ENCODE results near the gene CTNNA2.
"Not testable (repeated sequence)": the region's sequence is repeated elsewhere in the genome, so short reads cannot be mapped to it uniquely, and the experiment has no call there.

Gene CTNNA2

DNA sequence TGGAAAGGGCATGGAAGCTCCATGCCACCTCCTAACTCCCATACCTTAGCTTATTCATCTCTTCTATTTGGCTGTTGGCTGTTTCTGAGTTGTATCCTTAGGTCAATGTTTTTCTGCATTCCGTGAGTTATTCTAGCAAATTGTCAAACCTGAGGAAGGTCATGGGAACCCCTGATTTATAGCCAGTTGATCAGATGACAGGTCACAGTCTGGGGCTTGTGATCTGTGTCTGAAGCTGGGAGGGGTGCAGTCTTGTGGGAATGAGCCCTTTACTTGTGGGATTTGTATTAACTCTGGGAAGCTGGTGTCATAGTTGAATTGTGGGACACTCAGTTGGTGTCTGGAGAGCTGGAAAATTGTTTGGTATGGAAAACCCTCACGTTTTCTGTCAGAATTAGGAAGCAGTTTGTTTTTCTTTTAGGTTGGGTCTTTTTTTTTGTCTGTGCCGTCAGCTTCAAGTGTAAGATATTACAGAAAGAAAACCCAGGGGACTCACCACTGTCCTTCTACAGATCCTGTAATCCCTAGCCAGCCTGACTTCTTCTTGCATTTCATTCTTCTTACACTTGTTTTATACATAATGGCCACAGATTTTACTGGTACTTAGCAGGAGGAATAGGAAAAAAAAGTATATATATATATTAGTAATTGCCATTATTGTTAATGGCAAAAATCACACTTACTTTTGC, 653.8 kb downstream of the CTNNA2 start:
- DNase-seq, result no peak

DNA sequence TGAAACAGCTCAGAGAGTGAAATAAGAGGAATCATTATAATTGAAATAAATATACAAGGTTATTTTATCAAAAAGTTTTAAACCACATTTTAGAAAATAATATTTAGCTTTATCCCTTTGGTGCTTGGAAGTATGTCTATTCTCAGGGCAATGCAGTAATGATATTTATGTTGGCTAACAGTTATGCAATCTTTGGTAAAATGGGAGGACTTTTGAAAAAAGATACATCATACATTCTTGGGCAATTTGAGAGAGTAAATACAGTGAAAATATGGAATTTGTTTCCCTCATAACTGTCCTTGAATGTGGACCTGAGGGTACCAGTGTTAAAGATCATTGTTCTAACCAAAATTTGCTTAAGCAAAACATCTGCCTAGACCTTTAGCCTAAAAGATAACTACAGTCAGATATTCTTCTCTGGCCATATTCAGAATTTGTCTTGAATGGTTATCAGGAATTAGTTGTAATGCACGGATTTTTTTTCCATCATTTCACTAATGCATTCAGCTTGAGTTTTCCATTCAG, 654.5 kb downstream of the CTNNA2 start:
- DNase-seq, result no peak

DNA sequence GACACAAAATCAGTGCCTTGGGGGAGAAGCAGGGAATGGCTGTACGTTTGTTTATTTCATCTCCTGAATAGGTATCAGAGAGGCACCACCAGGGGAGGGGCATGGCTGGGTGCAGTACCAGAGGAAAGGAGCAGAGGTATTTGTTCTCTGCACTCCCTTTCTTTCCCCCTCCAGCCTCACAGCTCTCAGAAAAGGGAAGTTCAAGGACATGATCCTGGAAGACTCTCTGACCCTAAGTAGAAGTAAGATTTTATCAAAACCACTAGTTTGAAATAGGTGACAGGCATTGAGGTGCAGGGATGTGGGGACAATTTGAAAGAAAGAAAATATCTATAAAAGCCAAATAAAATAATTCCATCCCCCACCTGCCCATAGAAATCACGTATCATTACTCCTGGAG, 655.2 kb downstream of the CTNNA2 start:
- no peak for DNase-seq

DNA sequence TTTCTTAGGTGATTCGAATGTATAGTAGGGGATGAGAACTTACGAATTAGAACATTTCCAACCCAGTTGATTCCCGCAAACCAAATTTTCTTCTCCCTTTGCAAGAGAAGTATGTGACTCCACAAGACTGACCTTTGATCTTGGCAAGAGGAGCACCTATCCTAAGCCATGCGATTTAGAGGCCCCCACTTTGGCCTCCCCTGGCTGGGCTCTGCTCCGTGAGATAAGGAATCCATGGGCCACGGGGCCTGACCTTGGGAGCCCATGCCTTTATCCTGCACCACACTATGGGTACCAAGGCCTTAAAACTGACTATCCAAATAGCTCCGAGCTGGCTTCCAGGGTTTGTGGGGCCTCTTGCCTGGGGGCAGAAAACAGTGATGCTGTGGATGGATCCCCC, 656.0 kb downstream of the CTNNA2 start:
- DNase-seq, result no peak

DNA sequence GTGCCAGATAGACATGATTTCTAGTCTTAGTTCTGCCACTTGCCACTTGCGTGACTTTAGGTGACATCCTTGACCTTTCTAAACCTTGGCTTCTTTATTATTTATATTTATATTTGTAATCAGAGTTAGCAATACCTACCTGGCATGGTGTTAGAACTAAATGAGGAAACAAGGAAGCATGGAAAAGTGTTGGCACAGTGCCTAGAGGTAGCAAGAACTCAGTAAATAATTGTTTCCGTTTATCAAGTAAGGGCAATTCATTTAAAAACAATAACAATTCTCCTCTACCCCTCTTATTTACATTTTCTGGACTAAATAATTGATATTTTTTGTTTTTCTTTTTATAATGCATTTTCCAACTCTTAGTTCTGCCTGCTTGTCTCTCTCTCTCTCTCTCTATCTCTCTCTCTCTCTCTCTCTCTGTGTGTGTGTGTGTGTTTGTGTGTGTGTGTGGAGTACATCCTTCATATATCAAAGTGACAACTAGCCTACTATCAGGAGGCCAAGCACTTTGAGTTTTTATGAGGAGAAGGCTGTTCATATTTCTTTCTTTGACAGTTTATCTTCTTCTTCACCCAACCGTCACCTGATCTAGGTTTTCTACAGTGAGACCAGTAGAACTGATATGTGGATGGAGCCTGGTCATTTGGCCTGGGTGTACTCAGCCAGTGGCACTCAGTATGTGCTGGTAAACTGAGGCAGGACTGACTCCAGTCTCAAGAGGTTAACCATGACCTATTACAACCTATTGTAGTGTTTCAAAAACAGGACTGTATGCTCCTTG, 657.2 kb downstream of the CTNNA2 start:
- no peak for DNase-seq

DNA sequence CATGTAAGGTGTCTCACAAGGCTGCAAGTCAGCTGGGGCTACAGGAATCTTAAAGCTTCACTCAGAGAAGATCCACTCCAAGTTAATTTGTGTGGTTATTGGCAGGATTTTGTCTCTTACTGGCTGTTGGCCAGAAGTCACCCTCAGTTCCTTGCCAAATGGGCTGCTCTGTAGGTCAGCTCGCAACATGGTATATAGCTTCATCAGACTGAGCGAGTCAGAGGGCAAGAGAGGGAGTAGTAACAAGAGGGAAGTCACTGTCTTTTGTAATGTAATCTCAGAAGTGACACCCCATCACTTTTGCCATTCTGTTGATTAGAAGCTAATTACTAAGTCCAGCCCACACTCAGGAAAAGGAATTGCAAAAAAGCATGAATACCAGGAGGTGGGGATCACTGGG, 672.2 kb downstream of the CTNNA2 start:
- no peak for DNase-seq

DNA sequence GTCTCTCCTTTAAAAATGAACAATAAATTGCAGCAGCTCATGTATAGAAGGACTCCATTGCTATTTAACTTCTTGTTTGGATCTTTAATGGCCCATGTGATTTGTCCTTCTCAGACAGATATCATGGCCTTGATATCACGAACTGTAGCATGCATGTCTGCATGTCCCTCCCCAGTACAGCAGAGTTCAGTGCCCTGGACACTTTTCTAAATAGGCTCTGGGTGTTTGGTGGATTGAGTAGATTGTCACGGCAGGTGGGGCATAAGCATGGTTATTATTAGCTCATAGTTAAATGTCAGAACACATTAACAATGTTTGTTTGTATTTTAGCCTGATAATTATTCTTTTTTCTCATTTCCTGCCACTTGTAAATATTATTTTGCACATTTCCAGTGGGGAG, 673.4 kb downstream of the CTNNA2 start:
- DNase-seq, result no peak

DNA sequence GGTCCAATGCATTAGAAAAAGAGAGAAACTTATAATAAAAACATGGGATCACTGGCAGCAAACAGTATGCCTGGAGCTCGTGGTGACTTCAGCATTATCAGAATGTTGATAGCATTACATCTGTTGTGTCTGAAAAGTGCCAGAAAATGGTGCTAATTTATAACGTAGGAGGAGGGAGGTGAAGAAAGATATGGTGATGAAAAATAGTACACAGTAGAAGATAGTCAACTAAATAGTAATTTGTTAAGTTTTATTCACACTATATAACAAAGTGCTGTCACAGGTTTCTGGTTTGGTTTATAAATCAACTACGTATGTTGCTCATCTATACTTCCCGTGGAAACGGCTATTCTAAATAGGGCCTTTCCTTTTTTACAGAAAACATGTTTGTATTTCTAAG, 674.3 kb downstream of the CTNNA2 start:
- DNase-seq, result no peak

DNA sequence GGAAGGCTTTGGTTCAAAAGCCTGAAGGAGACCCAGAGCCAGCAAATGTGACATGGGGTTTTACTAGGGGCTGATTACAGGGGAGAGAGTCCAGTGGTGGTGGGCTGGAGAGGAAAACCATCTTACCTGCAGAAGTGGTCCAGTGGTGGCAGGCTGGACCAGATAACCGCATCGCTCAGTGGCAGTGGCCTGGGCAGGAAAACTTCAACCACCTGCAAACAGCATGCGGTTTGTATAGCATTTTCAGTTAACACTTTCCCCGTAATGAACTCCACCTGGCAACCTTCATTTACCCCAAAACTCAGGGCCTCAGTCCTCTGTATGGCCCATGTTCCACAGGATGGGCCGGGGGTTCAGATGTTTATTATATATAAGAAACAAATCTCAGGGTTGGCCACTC, 677.3 kb downstream of the CTNNA2 start:
- DNase-seq, result no peak

DNA sequence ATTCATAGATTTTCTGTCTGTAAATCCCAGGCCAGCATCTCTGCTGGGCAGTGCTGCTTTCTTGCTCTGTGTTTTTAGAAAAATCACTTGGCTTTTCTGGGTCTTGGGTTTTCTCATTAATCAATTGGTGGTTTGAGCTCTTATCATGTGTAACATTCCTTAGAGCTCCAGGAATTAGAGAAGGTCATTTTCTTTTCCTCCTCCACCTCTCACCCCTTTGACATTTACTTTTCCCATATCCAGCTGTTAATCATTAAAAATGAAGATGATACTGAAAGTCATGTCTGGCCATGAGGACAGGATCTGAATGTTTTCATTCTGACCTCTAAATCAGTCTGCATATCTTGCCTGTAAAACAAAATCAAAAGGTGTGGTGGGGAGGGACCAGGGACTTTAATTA, 680.7 kb downstream of the CTNNA2 start:
- no peak for DNase-seq

DNA sequence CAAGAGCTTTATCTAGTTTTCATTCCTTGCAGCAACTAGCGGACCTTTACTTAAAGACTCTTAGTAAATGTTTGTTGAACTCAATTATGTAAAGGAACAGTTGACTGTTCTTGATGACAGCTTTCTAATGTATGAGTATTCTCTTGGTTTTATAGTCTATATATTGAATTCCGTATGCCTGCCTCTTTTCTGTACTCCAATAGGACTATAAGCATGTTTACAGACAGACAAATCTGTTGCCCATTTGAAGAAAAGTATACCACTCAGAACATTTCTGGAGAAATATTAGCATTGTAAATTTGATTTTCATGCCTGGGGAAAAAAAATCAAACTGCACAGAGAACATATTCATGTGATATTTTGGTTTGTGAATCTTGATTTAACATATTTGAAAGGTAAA, 682.2 kb downstream of the CTNNA2 start:
- DNase-seq, result no peak

DNA sequence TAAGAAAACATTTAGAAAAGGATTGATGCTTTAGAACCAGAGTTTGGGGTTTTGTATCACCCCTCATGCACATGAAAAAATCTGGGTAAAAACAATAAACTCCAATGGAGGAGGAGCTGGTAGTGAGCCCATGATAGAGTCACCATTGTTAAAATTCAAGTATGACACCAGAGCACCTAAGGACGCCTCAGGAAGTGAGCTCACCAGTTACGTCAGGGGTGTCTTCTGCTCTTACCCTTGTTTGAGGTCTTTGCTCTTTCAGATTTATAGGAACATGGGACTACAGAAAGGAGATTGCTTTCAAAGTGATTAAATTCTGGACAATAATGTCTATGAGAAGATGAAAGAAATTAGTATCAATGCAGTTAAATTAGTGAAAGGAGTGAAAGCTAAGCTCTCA, 685.2 kb downstream of the CTNNA2 start:
- DNase-seq, result no peak

DNA sequence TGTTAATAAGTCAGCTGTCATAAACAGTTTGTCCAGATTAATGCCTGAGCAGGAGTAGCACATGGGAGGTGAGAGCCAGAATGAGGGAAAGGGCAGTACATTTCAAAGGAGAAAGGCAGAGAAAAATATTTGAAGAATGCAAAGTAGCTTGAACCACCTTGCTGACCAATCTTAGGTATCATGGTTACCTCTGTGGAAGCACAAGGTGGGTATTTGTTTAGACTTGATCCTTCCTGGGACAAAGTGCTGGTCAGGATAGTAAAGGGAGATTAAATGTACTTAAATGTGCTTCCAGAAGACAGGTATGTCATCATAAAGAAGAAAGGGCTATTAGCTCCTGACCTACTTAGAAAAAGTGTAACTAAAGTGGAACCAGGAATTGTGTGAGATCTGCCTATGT, 686.7 kb downstream of the CTNNA2 start:
- DNase-seq, result no peak

DNA sequence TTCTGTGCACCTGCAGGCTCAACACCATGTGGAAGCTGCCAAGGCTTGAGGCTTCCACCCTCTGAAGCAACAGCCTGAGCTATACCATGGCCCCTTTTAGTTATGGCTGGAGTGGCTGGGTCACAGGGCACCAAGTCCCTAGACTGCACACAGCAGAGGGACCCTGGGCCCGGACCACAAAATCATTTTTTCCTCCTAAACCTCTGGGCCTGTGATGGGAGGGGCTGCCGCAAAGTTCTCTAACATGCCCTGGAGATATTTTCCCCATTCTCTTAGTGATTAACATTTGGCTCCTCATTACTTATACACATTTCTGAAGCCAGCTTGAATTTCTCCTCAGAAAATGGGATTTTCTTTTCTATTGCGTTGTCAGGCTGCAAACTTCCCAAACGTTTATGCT, 691.1 kb downstream of the CTNNA2 start:
- not testable (repeated sequence) for DNase-seq

DNA sequence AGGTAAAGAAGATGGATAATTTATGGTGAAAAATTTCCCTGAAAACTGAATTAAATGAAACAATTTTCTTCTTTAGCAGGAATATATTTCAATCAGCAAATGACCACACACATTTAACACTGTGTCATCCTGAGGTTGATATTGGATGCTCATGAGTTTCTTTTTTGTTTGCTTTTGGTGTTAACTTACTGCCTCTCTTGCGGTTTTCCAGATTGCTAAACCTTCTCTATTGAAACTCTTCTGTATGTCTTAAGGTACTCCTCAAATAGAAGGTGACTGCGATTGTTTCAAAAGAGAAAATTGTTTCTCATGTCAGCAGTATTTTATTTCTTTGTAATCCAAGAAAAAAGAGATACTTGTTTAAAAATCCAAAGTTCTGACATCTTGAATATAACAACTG, 692.6 kb downstream of the CTNNA2 start:
- no peak for DNase-seq

DNA sequence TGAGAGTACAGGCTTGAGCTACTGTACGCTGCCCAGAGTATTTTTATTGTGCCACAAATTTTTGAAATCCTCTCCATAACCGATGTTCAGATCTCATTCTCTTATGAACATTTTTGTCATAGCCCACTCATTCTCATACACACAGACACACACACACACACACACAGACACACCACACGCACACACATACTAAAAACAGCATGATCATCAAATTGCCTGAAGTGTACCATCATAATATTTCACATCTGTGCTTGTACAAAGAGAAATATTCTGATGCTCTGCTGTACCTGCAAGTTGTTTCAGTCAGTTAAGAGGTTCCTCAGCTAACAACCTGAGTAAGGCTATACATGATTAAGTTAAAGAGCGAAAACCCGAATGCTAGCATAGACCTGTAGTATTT, 696.6 kb downstream of the CTNNA2 start:
- no peak for DNase-seq

DNA sequence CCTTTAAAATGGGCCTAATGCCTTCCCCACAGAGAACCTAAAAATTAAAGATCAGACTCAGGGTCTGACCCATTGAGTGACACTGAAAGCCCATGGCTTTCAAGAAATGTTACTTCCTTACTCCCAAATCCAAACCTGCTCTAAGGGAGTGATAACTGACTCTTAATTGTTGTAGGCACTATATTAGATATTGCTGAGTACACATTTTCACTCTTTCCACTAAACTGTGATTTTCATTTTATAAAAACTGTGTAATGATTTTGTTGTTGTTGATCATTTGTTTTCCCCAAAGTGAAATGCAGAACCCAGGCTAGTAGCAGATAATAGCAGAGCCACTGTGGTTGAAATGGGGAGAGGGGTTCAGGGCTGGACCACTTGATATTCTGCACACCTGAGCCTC, 704.6 kb downstream of the CTNNA2 start:
- no peak for DNase-seq

DNA sequence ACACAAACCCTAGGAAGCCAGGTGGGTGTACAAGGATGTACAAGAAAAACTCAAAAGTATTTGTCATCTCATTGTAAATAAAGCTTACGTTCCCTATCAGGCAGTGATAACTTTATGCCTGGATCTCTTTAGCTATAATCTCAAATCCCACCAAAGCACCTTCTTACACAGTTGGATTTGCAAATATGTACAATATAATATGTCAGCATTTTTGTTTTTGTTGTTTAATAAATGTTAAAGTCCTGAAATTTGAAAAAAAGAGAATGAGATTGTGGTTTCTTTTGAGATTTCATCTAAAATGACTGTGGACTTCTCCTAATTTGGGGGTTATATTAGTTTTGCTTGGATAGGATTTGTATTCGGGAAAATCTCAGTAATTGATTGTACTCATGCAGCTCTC, 709.8 kb downstream of the CTNNA2 start:
- no peak for DNase-seq

DNA sequence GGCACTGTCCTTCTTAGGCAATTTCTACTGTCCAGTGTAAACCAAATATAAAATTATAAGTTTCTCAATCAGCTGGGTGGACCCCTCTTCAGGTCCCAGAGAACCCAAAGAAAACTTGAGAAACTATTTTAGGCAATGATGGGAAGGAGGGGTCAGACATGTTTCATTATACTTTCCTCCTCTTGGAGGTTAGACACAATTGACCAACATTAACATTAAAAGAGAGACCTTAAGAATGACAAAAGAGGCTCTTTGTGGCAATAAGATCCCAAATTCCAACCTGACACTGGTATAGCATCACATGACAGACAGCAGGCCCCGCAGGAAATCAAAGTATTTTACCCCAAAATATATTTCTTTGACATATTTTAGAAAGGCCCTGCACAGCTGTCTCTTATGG, 718.6 kb downstream of the CTNNA2 start:
- no peak for DNase-seq

DNA sequence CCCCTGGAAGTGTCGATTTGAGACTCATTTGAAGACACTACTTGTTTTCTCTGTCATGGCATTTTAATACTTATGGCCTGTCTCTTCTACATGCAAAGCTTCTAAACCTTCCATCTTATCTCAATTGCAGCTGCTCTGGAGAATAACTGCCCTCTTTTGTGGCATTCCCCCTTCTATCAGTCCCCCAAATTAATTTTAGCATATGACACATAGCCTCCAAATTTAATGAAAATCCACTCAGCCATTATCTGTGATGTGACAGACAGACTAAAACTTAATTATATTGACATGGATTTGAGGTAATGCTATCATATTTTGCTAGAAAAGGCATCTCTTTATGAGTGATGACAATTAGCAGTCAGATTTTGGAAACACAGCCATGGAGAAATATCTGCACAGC, 720.5 kb downstream of the CTNNA2 start:
- DNase-seq, result no peak

DNA sequence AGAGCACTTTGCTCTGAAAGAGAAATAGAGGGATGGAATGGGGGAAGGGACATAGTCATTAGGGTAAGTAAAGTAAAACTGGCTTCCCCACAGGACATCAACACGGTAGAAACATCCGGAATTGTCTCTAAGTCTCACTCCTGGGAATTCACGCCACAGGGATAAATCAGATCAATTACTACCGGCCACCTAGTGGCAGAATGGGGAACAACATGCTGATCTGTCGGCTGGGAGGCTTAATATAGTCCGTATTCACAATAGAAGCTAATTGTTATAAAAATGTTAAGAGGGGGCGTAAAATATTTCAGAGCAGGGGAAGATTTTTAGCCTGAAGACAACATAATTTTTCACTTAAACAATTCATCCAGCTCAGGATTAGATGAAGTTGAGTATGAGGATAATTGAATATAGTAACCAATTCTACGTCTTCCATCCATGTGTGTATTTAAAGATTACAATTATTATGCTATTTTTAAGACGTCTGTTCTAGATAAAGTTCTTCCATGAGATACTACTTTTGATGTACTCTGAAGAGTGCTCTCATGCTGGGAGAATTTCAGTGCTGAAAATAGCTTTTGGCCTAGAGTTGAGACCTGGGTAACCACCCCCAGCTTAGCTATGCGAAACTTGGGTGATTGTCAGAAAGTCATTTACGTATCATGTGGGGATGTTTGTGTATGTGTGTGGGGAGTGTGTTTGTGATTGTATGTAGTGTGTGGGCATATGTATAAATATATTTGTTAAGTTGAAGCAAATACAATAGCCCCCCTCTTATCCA, 726.0 kb downstream of the CTNNA2 start:
- no peak for DNase-seq

DNA sequence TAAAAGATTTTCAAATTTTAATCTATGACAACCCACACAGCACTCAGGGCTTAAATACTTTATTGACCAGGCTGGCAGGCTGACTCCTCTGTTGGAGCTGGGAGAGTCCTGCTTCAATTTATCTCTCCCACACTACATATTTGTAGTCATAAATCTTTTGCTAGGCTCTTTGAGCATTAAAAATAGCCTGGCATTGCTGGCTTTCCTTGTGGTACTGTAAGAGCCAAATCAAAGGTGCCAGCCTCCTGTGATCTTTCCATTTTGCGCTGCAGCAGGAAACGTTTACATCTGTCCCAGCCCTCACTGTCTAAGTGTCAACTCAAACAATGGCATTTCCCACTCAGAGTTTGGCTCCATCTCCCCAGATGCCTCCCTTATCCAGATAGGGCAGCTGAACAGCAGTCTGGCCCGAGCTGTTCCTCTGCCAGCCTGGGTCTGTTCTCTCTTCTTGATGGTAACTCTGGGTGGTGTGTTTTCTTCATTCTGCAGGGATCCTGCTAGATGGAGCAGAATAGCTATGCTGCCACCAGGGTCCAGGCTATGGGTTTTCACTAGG, 729.6 kb downstream of the CTNNA2 start:
- DNase-seq, result no peak

DNA sequence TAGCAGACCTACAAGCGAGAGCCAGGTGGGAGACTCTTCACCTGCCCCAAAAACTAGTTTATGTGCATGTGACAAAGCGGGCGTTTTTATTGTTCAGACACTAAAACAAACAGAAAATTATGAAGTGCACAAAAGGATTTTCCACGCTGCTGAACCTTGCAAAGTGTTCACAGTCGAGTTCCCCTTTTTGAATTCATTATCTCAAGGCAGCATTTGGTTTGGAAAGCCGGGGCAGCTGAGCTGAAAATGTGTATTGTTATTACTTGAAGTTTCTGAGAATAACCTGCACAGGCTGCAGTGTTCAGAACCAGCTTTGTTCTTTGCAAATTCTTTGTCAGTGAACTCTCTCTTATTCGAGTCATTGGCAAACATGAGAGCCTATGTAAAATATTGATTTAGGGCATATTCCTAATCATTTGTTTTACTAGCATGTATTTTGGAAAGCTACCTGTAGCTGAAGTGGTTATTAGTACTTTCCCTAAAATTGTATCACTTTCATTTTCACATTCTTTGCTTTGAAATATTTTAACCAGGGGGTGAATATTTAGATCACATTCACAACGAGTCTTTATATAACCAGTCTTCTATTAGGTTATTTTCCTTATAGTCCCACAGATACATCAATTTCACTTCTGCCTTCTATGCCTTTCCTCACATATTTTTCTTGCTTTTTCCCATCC, 732.2 kb downstream of the CTNNA2 start:
- no peak for DNase-seq

Data from NCI-H2029 treated with DMSO at 0.1 percent for 48 hours (cell line).